GM18526 (cell line): ENCODE results near the gene RERG.

ENCODE experiments used
- POLR2A ChIP-seq: IDR thresholded peaks from 3 replicates; pipeline ENCODE4 v1.6.1; 2011; ENCODE audit not compliant: insufficient read length; ENCODE audit errors: extremely low read depth

Gene RERG

DNA sequence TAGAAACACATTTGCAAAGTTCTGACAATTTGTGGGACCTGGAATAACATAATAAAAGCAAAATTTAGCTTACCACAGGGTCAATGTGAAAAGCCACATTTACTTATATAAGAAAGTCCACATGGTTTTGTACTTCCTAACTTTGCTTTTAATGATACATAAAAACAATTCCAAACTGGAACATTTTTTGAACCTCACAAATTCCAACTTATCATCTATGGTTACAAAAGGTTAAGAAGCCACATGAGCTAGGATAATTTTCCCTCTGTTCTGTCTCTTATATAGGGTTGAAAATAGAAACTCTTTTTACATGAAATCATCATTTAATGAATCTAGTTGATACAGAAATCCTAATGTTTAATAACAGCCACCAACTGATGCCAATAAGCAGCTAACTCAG is 8.9 kb upstream of the RERG start:
- no peak for TF ChIP-seq POLR2A

GRCh38 chr12:15227004-15227679 is 5.9 kb upstream of the RERG start:
- TF ChIP-seq POLR2A = no peak

DNA sequence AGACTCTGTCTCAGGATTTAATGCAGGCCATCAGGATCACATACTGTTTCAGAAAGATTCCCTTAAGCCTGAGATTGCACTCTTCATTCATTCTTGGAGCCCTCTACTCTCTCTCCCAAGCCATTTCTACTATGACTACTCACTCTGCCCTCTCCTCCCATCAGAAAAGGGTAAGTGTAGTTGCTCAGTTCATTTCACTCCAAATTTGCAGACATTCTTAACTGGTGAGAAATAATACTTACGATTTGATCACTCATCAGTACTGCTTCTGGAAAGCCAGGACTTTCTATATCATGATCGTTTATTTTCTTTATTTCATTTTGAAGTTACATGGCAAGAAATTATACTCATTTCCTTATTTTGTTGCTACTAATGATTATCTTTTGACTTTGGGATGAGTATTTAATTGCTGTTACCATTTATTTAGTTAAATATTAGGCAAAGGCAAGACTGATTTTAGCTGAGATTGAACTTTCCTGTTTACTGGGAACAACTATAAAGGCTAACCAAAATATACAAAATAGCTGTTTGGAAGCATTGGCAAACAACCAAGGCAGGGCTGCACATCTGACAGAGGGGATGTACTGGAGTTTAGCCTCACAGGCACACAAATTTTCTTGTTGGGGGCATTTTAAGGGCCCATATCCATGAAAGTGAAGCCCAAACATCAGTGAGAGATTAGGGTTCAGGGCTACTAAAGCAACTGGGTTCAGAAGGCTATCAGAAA is 4.1 kb upstream of the RERG start:
- no peak for TF ChIP-seq POLR2A

- no peak for TF ChIP-seq POLR2A
These were observed 1.0 kb upstream of the RERG start for GRCh38 chr12:15222219-15222618.

DNA sequence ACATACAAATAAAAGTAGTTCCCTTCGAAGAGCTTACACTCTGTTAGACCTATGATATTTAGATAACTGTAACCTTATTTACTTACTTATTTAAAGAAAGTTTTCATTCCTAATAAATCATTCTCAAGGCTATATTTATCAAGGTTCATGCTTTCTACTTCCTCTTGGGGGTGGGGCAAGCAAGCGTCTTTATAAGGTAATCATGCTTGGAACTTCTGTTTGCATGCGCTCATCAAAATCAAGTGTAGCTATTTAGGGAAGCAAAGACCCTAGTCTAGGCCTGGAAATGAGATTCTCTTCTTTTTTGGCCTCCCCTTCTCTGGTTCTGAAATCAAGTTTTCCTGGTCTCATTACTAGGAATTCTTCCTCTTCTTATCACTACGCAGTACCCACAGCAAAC is 766 bp downstream of the RERG start:
- TF ChIP-seq POLR2A = no peak

- no peak for TF ChIP-seq POLR2A
These were observed 2.4 kb downstream of the RERG start for GRCh38 chr12:15218794-15219193.

GRCh38 chr12:15216036-15216889 is 5.0 kb downstream of the RERG start:
- no peak for TF ChIP-seq POLR2A

GRCh38 chr12:15214851-15215601 is 6.2 kb downstream of the RERG start:
- no peak for TF ChIP-seq POLR2A

DNA sequence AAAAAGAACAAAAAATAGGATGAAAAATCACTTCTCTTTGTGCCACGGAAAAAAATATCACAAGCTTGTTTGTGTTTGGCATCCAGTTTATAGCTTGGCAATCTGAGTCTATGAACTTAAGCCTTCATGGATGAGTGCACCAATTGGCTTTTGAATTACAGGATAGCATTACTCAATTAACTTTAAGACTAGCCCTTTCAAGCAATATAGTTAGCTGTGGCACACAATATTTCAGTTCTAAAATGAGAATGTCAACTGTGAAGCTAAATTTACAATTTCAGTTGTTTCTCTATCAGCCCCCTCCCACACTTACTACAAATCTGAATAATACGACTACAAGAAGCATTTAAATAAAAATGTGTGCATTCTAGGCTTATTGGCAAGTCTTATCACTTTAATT is 8.3 kb downstream of the RERG start:
- no peak for TF ChIP-seq POLR2A

DNA sequence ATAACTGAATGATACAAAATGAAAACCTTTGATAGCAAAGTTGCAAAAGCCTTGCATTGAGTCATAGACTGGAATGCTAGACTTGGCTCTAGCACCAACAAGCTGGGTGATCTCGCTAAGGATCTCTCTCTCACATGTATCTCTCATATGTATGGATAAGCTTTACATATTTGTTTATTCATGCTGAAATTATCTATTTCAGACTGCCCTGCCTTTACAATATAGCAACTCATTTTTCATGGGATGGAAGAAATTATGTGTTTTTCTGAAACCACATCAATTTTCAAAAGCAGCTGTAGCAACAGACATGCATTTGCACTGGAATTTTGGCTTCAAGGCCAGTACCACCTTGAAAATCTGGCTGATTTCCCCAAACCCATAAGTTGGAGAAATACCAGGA is 11.4 kb downstream of the RERG start:
- no peak for TF ChIP-seq POLR2A

- no peak for TF ChIP-seq POLR2A
These were observed 12.2 kb downstream of the RERG start for GRCh38 chr12:15208871-15209656.

GRCh38 chr12:15208140-15208539 is 13.1 kb downstream of the RERG start:
- no peak for TF ChIP-seq POLR2A

GRCh38 chr12:15206831-15207389 is 14.3 kb downstream of the RERG start:
- no peak for TF ChIP-seq POLR2A

- no peak for TF ChIP-seq POLR2A
These were observed 14.9 kb downstream of the RERG start for GRCh38 chr12:15206338-15206737.
